Ishikawa (cell line): Measurements from ENCODE around the gene SERPINB1.

Experiments
- MAX ChIP-seq: IDR thresholded peaks from 2 replicates; pipeline ENCODE4 v1.6.1; 2012
- NFIC ChIP-seq: IDR thresholded peaks from 2 replicates; pipeline ENCODE4 v1.6.1; 2012
- RAD21 ChIP-seq: IDR thresholded peaks from 2 replicates; pipeline ENCODE4 v1.6.1; 2012; ENCODE audit warnings: low read depth
- YY1 ChIP-seq: IDR thresholded peaks from 2 replicates; pipeline ENCODE4 v1.6.1; 2012; ENCODE audit warnings: low read depth

GRCh38 chr6:2797564-2798031 lies 44.1 kb downstream of the SERPINB1 start:
- TF ChIP-seq YY1 (no peak), MAX (no peak), RAD21 (no peak), NFIC (no peak)
